B cell (primary cell): Measurements from ENCODE around the gene TRIM49D2. TPM values are rescaled to one million over a fixed set of nuclear protein-coding genes. Genes with fewer than 3 reads are reported as not detected.
"Not testable (repeated sequence)": the region's sequence is repeated elsewhere in the genome, so short reads cannot be mapped to it uniquely, and the experiment has no call there.

Experiments used
- ATAC-seq: fragments of 200-7000 bp; cut with Tn5 transposase; one replicate; pipeline ENCODE4 v1.10.0; 2021; ENCODE audit warnings: low read depth, mild to moderate bottlenecking, moderate number of reproducible peaks, moderate library complexity
- CTCF ChIA-PET: fragments of 350-600 bp; sonication (Branson Sonifier 250); formaldehyde crosslinking; loops from one replicate; lab custom pipeline; 2021; ENCODE audit warnings: antibody characterized with exemption, inconsistent platforms; lab: Charles Lee
- POLR2A ChIA-PET: fragments of 350-600 bp; sonication (Branson Sonifier 250); formaldehyde crosslinking; loops from one replicate; lab custom pipeline; 2021; ENCODE audit warnings: antibody characterized with exemption; lab: Charles Lee
- DNase-seq: peaks from one replicate; pipeline ENCODE4 v3.0.0; 2013
- H2AFZ ChIP-seq: 2 replicates; pipeline ENCODE4 v1.6.1; 2012; ENCODE audit warnings: mild to moderate bottlenecking, low read depth, low read length; ENCODE audit not compliant: insufficient read depth, poor library complexity, severe bottlenecking
- H3K27ac ChIP-seq, 2 donors: 1 replicate in 1 of 2; 2 replicates in 1 of 2; pipeline ENCODE4 v1.5.1; 2012 to 2013; ENCODE audit warnings: low read length in 2 of 2, mild to moderate bottlenecking in 2 of 2, moderate library complexity in 1 of 2
- H3K27me3 ChIP-seq, 4 experiments: fragments of 200-600 bp in 1 of 4; sonication (generic) in 1 of 4; replicated peaks in 1 of 4; 1 replicate in 2 of 4; 2 replicates in 2 of 4; pipeline versions ENCODE4 v1.6.1 to v1.7.0; 2013 to 2016; ENCODE audit warnings: low read length in 3 of 4, mild to moderate bottlenecking in 2 of 4, mixed read lengths in 1 of 4, moderate library complexity in 1 of 4; ENCODE audit not compliant: insufficient read depth in 4 of 4, control insufficient read depth in 3 of 4; ENCODE audit errors: control extremely low read depth in 1 of 4
- H3K36me3 ChIP-seq, 2 experiments: replicated peaks in 1 of 2; 1 replicate in 1 of 2; 2 replicates in 1 of 2; pipeline versions ENCODE4 v1.6.1 to v1.7.1; 2013; ENCODE audit warnings: low read length in 1 of 2; ENCODE audit not compliant: insufficient read depth in 2 of 2, control insufficient read depth in 1 of 2; ENCODE audit errors: control extremely low read depth in 1 of 2, extremely low read depth in 1 of 2
- H3K4me1 ChIP-seq, 2 donors: fragments of 200-600 bp in 1 of 2; sonication (generic) in 1 of 2; 1 replicate in 1 of 2; 2 replicates in 1 of 2; pipeline versions ENCODE4 v1.5.1 to v1.6.1; 2013 to 2017; ENCODE audit warnings: low read length in 2 of 2; ENCODE audit not compliant: control insufficient read depth in 2 of 2, insufficient read depth in 2 of 2
- H3K4me2 ChIP-seq: replicated peaks from 2 replicates; pipeline ENCODE3; 2012; ENCODE audit warnings: mild to moderate bottlenecking, low read depth, low read length; ENCODE audit not compliant: poor library complexity, severe bottlenecking
- H3K4me3 ChIP-seq, 5 experiments: fragments of 200-600 bp in 1 of 5; sonication (generic) in 1 of 5; 1 replicate in 3 of 5; 2 replicates in 2 of 5; pipeline versions ENCODE4 v1.5.1 to v1.7.0; 2011 to 2016; ENCODE audit warnings: low read length in 4 of 5, mild to moderate bottlenecking in 4 of 5, low read depth in 2 of 5, control low read depth in 1 of 5, moderate library complexity in 1 of 5; ENCODE audit not compliant: insufficient read depth in 1 of 5; ENCODE audit errors: control extremely low read depth in 1 of 5, extremely low read depth in 1 of 5
- H3K79me2 ChIP-seq: fragments of 200-600 bp; sonication (generic); one replicate; pipeline ENCODE4 v1.6.0; 2016; ENCODE audit warnings: low read length; ENCODE audit not compliant: control insufficient read depth, insufficient read depth
- H3K9ac ChIP-seq: fragments of 200-600 bp; sonication (generic); 2 replicates; pipeline ENCODE4 v1.6.1; 2017; ENCODE audit warnings: mild to moderate bottlenecking, low read length, moderate library complexity
- H3K9me3 ChIP-seq, 3 donors: one replicate each; pipeline versions ENCODE4 v1.6.1 to v1.7.1; 2013; ENCODE audit warnings: low read length in 2 of 3; ENCODE audit not compliant: control insufficient read depth in 2 of 3, insufficient read depth in 1 of 3; ENCODE audit errors: control extremely low read depth in 1 of 3
- H4K20me1 ChIP-seq: 2 replicates; pipeline ENCODE4 v1.6.0; 2012; ENCODE audit warnings: mild to moderate bottlenecking, low read length; ENCODE audit not compliant: insufficient read depth, control insufficient read depth, poor library complexity, severe bottlenecking
- H3K27ac Mint-ChIP-seq: one replicate; pipeline ENCODE4 v1.8.0; 2021; ENCODE audit warnings: mixed read lengths
- H3K27me3 Mint-ChIP-seq: one replicate; pipeline ENCODE4 v1.8.0; 2021; ENCODE audit warnings: mixed read lengths
- H3K4me1 Mint-ChIP-seq: one replicate; pipeline ENCODE4 v1.8.0; 2021; ENCODE audit warnings: mixed read lengths
- H3K4me3 Mint-ChIP-seq: one replicate; pipeline ENCODE4 v1.8.0; 2021; ENCODE audit warnings: mixed read lengths
- H3K9me3 Mint-ChIP-seq: one replicate; pipeline ENCODE4 v1.8.0; 2022; ENCODE audit warnings: mixed read lengths; ENCODE audit not compliant: insufficient read depth
- EZH2 ChIP-seq: IDR thresholded peaks from 2 replicates; pipeline ENCODE4 v1.6.1; 2012; ENCODE audit warnings: borderline replicate concordance, low read depth, mild to moderate bottlenecking, moderate library complexity, low read length; ENCODE audit not compliant: insufficient read depth, poor library complexity, severe bottlenecking
- WGBS: methylation state at CpG from one replicate; pipeline ENCODE4 v1.1.5; 2013; ENCODE audit warnings: missing lambda C conversion rate; ENCODE audit not compliant: insufficient coverage; 5-methylcytosine and 5-hydroxymethylcytosine counted together
- intact Hi-C: fragments of 100-400 bp; cut with micrococcal nuclease; formaldehyde crosslinking; loops from one replicate; pipeline ENCODE4 v1.10.0; 2022
- polyA plus RNA-seq: library from polyadenylated mRNA; depleted of rRNA; stranded (reverse); fragments of >200 nt; gene quantifications from 2 replicates; pipeline ENCODE4 v1.2.3, GENCODE V29; 2012
- total RNA-seq, 2 donors: library from RNA; stranded (reverse); fragments of 120-200 nt in 1 of 2; gene quantifications; 1 replicate in 1 of 2; 2 replicates in 1 of 2; pipeline versions ENCODE4 v1.2.3 to v1.2.4, GENCODE V29; 2013 to 2022
- TF ChIP-seq, protein P1 (sequence below): fragments of 200-600 bp; IDR thresholded peaks from one replicate; pipeline ENCODE4 v1.8.0; 2022; ENCODE audit warnings: antibody characterized with exemption, mild to moderate bottlenecking

The TRIM49D2 gene
- total and polyA plus RNA-seq, 2 donors (not counting 1 experiment from before 2014, with no cell fraction given) = not detected

DNA sequence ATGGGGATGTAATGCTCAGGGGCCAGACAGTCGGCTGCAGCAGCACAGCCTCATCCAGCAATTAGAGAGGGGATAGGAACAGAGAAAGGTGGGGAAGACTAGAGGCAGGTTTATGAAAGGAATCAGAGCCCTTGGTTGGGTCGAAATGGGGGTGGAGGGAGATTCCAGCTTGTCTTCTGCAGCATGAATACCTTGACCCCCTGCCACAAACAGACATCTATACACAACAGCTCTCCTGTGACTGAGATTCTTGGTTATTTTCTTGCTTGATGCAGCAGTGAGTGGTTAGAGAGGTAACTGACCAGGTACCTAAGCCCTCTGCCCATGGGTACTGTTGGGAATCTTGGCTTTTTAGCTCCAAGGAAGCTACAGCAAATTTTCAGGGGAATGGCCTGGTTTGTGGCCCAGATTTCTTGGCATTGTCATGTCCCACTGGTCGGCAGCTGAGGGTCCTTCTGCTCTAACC is 1.6 kb upstream of the TRIM49D2 start, which contains the start of gene TRIM49D1:
Gene TRIM49D1, minus strand, starts transcription at position 51 of the 466 bp plus-strand sequence. CDS start 4,535 bp downstream, outside the sequence.
- no peaks in the 10 kb centered on the region for H3K9me3 Mint-ChIP-seq
- H3K4me1 Mint-ChIP-seq = no peaks in the 10 kb centered on the region
- TF ChIP-seq EZH2 = no peak
- TF ChIP-seq, protein P1, sequence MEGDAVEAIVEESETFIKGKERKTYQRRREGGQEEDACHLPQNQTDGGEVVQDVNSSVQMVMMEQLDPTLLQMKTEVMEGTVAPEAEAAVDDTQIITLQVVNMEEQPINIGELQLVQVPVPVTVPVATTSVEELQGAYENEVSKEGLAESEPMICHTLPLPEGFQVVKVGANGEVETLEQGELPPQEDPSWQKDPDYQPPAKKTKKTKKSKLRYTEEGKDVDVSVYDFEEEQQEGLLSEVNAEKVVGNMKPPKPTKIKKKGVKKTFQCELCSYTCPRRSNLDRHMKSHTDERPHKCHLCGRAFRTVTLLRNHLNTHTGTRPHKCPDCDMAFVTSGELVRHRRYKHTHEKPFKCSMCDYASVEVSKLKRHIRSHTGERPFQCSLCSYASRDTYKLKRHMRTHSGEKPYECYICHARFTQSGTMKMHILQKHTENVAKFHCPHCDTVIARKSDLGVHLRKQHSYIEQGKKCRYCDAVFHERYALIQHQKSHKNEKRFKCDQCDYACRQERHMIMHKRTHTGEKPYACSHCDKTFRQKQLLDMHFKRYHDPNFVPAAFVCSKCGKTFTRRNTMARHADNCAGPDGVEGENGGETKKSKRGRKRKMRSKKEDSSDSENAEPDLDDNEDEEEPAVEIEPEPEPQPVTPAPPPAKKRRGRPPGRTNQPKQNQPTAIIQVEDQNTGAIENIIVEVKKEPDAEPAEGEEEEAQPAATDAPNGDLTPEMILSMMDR = no peak
- no peaks in the 10 kb centered on the region for H3K27me3 Mint-ChIP-seq
- ChIA-PET CTCF (no interaction called here), POLR2A (no interaction called here)
- ATAC-seq (no peak), DNase-seq (no peak)
- Histone ChIP-seq H3K36me3 (no peaks in the 10 kb centered on the region), H2AFZ (no peak within 1 kb of the TSS), H3K27me3 (no peaks in the 10 kb centered on the region), H3K4me1 (no peaks in the 10 kb centered on the region), H3K4me2 (no peak within 1 kb of the TSS), H3K9ac (no peak within 1 kb of the TSS), H3K4me3 (no peak within 1 kb of the TSS), H4K20me1 (no peaks in the 10 kb centered on the region), H3K9me3 (no peaks in the 10 kb centered on the region), H3K79me2 (no peaks in the 10 kb centered on the region), H3K27ac (no peak within 1 kb of the TSS)
- H3K27ac Mint-ChIP-seq = no peak within 1 kb of the TSS
- no CpG with 5 or more reads among the region's 3 CpGs for WGBS
- intact Hi-C loops = no loop called here
- no peak within 1 kb of the TSS for H3K4me3 Mint-ChIP-seq

DNA sequence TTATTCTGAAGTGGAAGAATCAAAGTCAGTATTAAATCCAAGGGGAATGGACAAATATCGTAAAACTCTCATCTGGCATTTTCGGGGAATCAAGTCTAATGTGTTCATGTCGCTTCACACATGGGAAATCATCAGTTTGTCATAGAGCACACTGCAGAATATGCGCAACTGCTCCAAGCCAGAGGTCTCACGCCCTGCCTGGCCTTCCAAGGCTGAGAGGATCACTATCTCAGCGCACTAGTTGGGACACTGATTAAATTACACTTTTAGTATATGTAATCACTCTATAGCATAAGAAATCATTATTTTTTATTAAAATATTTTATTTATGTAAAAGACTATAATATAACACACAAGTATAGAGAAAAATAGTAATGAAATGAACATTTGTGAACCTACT is 37.0 kb downstream of the TRIM49D2 start:
- H3K27ac Mint-ChIP-seq, H3K27me3 Mint-ChIP-seq, ATAC-seq, H4K20me1 ChIP-seq, H3K4me1 ChIP-seq, H3K36me3 ChIP-seq, H3K27me3 ChIP-seq, H3K9me3 Mint-ChIP-seq, CTCF ChIA-PET, H3K4me3 Mint-ChIP-seq, DNase-seq, H3K9ac ChIP-seq, POLR2A ChIA-PET, H2AFZ ChIP-seq, H3K27ac ChIP-seq, intact Hi-C loops, H3K4me1 Mint-ChIP-seq, H3K4me3 ChIP-seq, H3K9me3 ChIP-seq, H3K4me2 ChIP-seq, H3K79me2 ChIP-seq: not testable (repeated sequence)
- no CpG with 5 or more reads among the region's 6 CpGs for WGBS

DNA sequence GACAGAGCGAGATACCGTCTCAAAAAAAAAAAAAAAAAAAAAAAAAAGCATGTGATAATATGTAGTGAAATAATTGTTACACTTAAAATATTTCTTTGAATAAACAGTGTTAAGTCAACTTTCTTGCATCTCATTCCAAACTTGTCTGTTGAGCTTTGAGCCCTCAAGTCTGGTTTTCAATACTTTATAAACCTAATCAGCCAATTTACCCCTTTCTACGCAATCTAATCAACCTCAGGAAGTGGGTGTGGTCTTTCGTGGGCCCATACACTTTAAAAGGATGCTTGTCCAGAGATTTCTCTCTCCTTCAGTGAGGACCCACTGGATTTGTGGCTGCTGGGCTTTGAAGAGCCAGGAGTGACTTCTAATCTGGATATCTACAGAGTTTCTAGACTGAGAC is 41.9 kb downstream of the TRIM49D2 start, which contains the start of gene TRIM64:
Gene TRIM64, plus strand, starts transcription at position 301 of the 400 bp plus-strand sequence. CDS start 2,467 bp downstream, outside the sequence.
- DNase-seq, H3K4me2 ChIP-seq, H3K4me1 ChIP-seq, ATAC-seq, H2AFZ ChIP-seq, POLR2A ChIA-PET, H3K4me1 Mint-ChIP-seq, H3K9me3 Mint-ChIP-seq, H3K9me3 ChIP-seq, H4K20me1 ChIP-seq, H3K79me2 ChIP-seq, H3K4me3 Mint-ChIP-seq, H3K27me3 ChIP-seq, H3K27ac Mint-ChIP-seq, H3K9ac ChIP-seq, H3K27ac ChIP-seq, H3K27me3 Mint-ChIP-seq, H3K4me3 ChIP-seq, CTCF ChIA-PET, intact Hi-C loops, H3K36me3 ChIP-seq: not testable (repeated sequence)
- no CpG with 5 or more reads among the region's 4 CpGs for WGBS
